Superior temporal gyrus (tissue), 1 donor: ENCODE results near the gene HLA-DMB.
A peak's percentile ranks its signal among the peaks of the same experiment; 100 is the strongest.
"Not testable (repeated sequence)": the region's sequence is repeated elsewhere in the genome, so short reads cannot be mapped to it uniquely, and the experiment has no call there.

ENCODE experiments used
- DNase-seq: peaks from one replicate; pipeline ENCODE4 v3.0.0-alpha.2; 2016; ENCODE audit errors: extremely low spot score

Gene HLA-DMB

DNA sequence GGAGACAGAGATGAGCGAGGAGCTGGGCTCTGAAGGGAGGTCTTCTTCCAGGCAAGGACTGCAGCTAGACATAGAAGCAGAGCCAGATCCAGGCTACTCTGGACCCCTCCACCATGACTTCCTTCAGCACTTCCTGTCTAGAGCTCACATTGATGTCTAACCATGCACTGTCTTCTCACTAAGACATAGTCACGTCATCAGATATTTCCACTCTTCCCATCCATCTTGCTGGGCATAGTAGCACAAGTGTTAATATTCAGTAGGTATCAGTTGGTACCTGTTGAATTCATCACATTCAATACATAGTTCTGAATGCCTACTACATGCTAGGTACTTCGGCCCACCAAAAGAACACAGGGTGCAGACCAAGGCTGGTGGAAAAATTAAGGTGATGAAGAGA is 9.2 kb upstream of the HLA-DMB start:
- no peak for DNase-seq

DNA sequence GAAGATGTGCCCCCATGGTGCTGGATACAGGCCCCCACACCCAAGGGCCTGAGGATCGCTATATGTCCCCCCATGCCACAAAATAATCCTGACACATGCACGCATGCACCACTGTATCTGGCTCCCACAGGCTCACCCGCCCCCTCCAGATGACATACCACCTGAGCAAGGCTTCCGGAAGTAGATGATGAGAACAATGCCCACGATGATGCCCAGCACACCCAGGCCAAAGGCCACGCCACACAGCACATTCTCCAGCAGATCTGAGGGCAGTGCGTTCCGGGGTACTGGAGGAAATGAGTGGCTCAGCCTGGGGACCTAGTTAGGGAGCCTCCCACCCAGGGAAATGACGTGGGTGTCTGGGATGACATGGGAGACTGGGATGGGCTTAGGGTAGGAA is 8.3 kb upstream of the HLA-DMB start:
- DNase-seq, result no peak

DNA sequence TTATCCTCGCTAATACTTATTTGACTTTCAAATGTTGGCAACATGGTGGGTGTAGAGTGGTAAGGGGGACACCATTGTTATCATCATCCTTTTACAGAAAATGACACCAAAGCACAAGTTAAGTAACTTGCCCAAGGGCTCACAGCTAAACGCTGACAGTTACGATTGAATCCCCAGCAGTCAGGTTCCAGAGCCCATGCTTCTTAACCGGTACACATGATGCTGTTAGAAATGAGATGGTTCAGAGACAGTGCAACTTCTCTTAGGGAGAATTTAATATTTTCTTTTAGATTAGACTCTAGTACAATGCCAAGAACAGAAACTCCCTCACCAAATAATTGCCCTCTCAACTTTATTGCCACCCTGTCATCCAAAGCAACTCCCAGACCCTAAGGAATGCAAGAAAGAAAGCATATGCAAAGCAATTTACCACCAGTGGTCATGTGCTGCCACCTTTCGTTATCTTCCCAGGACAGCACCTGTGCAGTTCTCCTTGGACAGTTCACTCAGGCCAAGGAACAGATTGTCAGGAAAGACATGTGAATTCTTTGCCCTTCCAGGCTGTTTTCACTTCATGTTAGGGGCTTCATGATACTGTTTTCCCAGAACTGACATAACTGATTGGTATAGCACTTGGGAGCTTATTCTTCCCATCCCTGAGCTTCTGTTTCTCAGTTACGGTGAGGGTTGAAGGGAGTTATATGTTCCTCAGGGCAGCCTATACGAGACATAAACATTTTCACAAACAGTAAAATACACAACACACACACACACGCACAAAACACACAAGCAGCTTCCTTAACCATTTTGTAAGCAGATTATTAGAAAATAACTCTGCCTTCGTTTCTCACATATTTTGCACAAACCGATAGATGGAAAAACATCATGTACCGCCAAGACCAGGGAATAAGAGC is 7.0 kb upstream of the HLA-DMB start:
- DNase-seq, result no peak

DNA sequence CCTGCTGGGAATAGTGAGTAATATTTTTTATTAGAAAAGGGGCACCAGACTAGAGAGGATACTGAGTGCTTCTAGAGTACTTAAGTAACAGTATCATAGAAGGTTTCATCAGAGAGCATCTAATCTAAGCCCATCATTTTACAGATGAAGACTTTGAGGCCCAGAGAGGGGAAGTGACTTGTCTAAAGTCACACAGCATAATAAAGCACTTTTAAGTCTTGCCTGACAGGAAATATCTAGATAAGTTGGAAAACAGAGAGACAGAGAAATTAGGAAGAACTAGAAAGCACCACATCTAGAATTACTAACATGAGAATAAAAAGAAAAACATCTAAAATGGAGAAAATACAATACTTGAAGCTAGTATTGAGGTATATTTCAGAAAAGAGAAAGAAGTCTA is 6.1 kb upstream of the HLA-DMB start:
- DNase-seq, result no peak

DNA sequence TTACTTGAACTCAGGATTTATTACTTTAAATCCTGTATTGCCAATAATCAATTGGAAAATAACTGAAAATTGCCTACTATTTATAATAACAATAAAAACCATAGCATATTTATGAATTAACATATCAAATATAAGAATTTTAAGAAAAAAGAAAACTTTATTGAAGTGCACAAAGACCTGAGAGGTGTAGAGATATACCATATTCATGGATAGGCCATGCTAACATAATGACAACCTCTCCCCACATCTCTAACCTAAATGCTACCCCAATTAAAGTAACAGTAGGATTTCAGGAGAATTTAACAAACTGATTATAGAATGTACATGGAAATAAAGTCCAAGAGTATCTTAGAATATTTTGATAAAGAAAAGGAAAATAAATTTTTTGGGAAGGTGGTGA is 5.1 kb upstream of the HLA-DMB start:
- no peak for DNase-seq

DNA sequence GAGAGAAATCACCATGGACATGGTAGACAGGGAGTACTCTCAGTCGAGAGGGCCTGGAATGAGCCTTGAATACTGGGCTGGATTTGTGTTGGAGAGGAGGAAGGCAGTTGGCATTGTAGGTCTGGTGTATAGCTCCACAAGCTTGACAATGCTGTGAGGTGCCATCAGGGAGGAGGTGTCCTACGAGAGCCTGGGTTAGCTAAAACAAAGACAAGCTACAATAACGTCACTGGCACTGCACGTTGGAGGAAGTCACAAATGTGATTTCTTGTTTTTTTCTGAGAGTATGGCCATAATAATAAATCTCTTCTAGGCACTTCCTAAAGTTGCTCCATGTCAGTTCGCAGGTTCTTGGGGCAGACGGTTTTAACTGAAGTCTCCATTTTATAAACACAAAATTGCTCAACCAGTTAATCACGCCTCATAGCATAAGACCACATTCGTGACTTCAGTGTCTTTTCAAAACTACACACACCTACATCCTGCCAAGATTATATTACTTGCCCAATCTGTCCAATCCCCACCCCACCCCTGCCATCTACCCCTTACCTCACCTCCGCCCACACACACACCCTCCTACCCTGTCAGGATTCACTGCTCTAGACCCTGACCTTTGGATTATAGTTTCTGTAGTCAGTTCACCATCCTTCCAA is 4.4 kb upstream of the HLA-DMB start:
- no peak for DNase-seq

DNA sequence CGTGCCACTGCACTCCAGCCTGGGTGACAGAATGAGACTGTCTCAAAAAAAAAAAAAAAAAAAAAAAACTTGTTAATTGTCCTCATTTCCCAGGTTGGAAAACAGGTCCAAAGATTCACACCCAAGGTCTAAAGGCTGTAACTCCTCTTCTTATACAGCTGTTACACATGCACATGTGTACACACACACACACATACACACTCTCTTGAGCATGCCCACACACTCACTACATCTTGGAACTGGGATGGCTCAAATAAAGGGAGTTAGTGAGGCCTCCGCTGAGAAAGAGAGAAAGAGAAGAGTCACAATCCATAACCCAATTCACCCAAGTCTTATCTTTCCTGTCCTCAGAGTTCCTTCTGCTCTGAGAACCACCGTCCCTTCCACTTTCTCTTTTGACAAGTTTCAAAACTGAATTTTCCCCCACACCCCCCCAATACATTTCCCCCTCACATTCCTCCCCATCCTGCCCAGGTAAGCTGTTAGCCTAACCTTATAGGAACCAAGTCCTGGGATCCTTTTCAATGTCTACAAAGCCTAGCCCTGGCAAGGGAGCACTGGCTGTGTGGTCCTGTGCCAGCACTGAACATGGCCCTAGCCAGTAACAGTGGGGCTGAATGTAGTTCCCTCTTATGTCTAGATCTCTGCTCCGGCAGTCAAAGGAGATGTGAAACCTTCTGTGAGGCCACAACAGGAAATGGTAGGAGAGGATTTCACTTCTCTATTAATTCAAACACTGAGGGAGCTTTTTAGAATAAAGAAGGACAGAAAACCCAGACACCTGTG is 3.2 kb upstream of the HLA-DMB start:
- no peak for DNase-seq

DNA sequence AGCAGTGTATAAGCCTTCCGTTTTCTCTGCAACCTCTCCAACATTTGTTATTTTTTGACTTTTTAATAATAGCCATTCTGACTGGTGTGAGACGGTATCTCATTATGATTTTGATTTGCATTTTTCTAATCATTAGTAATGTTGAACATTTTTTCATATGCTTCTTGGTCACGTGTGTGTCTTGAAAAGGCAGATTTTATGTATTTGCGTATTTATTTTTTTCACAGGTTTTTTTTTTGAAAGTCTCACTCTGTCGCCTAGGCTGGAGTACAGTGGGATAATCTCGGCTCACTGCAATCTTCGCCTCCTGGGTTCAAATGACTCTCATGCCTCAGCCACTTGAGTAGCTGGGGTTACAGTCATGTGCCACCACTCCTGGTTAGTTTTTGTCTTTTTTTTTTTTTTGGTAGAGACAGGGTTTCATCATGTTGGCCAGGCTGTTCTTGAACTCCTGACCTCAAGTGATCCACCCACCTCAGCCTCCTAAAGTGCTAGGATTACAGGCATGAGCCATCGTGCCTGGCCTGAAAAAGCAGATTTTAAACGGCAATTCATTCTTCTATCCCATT is 1.8 kb upstream of the HLA-DMB start:
- DNase-seq, result not testable (repeated sequence)

DNA sequence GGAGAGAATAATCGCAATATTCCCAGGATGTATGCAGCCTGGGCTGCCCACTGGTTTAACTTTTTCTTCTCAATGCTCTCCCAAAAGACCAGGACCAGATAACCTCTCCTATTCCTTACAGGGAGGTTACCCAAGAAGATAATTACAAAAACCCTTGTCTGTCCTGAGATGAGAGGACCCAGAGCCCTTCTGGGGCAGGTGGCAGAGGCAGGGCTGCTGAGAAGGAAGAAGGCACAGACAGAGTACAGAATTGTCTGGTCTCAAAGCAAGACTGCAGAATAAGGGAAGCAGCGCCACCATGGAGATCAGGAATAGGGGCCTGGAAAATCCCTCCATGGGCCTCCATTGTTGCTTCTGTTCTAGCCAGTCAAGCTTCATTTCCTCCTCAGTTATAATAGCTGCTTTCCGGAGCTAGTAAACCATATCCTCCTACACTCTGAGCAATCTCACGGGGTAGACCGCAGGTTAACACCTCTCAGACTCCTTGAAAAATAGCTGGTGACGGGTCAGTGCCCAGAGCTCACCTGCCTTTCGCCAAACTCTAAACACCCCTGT is 463 bp upstream of the HLA-DMB start:
- no peak for DNase-seq

DNA sequence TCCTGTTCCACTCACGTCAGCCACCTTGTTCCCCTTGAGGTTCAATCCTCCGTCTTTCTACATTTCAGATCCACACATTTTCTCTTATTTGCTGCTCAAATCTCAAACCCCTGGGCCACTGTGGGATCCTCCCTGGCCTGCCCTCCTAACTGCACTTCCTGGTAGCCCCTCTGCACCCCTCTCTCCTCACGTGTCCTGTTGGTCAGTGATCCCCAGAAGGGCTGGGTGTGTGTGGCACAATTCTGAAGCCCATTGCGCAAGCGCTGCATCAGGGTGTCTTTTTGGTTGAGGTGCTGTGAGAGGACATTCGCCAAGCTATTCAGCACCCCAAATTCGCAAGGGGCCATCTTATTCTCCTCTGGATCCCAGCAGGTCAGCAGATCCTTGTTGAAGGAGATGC is 2.3 kb downstream of the HLA-DMB start:
- no peak for DNase-seq

DNA sequence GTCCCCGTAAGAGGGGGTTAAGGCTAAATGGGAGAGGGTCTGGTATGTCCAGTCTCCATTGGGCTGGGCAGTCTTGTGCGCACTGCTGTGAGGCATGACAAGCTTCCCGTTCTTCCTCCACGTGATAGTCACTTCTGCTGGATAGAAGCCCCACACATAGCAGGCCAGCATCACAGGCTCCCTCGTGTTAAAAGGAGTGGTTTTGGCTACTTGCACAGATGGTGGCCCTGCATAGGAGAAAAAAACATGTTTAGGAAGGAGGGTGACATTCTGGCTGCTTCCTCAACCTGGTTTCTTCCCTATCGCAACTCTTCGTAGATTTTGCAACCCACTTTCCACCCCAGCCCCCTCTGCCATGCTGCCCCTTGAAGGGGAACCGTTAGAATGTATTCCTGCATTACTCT is 3.6 kb downstream of the HLA-DMB start:
- DNase-seq, result no peak

DNA sequence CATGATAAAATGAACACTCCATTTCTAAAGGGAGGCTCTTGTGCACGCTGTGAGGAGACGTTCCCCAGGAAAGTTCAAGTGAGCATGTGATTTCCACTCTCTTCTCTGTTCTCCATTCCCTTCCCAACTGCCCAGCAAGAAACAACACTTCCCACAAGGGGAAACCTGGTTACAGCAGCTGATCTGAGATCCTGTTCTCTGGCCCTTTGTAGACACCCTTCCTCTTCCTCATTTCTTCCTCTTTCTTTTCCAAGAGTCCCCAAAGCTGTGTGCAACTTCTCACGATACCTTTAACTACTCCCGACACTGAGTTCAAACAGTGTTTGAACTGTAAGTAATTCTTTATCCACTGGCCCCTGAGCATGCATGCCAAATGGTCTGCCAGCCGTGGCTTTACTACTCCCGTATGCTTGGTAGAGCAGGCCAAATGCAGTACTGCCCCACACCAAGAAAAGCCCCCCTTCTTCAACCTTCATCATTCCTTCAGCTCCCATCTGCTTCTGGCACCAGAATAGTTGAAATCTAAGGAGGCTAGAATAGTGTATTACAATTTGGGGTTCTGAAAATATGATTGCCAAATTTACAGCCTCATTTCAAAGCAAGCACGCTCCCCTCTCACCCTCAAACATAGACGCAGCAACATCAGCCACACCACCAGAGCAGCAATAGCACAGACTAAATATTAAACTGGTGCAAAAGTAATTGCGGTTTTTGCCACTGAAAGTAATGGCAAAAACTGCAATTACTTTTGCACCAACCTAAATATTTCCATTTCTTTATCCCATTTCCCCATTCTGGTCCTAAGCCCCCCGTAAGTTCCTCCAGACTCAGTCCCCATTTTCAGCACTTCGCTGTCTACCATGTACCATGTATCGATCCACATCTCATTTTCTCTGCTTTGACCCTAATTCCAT is 4.3 kb downstream of the HLA-DMB start:
- DNase-seq, result no peak

DNA sequence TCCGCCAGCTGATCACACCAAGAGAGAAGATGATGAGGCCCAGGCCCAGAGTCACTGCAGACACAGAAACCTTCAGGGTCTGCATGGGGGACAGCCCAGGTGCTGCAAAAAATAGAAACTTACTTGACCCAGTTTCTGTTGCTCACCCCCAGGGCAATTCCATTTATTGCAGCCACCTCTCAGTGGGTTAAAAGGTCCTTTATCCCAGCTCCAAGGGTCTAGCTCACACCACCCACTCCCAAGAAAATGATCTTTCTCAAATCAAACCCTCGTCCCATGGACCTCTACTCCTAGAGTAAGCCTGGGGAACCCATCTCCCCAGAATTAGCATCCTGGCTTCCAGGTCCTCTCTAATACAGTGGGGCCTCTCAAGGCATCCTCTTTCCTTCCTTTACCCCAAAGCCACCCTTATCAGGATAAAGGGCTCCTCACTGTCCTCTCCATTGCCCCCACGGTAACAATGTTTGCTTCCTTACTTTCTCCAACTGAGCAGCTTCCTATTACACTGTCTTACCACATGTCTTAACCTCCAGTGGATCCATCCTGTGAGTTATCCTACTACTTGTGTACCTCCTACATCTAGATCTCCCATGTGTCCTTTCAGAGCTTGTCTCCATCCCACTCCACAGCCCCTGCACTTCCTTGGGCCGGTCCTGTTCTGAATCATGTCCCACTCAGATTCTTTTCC is 5.1 kb downstream of the HLA-DMB start:
- DNase-seq, result no peak

DNA sequence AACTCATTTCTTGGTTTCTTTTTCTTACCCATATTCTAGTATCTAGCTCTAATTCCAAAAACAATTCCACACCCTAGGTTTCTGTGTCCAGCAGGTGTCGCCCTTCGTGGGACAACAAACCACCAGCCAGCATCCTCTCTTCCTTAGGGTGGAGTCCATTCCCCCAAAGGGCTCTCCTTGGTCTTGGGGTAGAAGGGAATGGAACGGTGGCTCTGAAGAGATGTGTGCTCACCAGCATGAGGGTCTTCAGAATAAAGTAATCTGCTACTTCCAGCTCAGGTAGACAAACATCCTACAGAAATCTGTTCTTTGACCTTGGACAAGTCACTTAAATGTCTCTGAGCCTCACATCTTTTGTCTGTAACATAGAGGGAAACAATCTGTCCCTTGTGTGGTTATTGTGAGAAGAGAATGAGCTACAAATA is 7.2 kb downstream of the HLA-DMB start:
- DNase-seq, result peak; percentile 86

DNA sequence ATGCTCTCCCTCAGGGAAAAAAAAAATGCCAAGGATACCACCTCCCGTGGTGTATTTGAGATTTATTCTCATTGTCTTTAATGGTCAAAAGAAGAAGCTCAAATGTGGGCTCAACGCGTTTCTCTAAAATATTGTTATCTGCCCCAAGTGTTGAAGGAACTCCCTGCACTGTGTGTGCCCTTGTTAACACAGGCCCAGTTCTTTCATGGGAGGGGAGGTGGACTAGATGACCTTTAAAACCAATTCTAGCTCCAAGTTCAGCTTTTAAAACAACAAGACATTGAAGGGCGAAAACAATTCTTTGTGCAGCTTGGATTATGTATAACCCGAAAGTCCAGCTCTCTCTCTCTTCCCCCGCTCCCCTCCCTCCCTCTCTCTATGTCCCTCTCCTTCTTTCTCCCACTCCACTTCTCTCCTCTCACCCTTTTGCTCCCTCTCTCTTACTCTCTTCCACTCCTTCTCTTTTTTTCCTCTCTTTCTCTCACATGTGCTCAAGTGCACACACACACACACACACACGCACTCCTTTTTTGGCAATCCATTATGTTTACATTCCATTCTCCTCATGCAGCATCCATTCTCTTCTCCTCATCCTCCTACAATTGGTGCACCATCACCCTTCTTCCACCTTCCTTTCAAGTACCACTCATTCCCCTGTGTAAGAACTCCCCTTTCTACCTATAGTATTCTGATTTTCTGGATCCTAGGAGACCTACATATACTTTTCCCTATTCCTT is 8.5 kb downstream of the HLA-DMB start:
- no peak for DNase-seq

DNA sequence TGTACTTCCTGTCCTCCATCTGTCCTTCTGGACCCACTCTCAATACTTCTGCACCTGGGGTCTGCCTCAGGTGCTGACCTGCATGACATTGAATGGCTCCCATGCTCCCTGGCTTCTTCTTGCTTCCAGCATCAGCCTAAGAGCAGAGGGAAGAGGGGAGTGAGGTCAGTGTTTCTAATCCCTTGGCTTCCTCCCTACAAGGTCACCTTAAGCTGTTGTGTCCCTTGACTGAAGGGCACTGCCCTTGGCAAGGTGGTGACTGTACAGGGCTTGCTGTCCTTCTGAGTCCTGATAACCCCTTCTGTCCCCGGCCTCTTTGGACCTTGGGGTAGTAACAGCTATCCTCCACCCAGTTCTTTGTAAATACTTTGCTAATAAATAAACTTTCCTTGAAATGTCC is 9.6 kb downstream of the HLA-DMB start:
- DNase-seq, result no peak

DNA sequence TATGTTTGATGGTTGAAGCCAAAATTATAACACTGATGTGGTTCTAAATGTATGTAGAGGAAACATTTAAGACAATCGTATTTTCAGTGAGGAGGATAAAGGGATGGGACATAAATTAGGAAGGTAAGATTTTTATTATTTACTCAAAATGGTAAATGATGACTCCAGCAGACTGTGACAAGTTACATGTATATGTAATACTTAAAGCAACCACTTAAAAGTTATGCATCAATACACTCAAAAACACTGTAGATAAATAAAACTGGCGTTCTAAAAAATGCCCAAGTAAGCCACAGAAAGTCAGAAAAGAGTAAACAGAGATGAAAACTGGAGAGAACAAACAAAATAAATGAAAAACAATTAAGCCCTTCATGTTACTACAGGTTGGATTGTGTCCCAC is 18.7 kb downstream of the HLA-DMB start:
- DNase-seq, result no peak

DNA sequence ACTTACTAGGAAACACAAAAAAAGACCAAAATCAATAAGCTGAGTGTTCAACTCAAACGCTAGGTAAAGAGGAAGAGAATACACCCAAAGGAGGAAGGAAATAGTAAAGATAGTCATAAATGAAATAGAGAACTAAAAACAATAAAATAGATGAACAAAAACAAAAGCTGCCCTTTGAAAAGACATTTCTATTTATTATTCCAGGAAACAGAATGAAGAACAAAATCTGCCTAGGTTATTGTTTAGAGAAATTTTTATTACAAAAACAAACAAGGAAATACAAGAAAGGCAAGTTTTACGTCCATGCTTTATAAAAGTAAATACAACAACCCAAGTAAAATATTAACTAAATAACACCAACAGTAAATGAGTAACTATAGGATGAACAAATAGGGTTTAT is 20.1 kb downstream of the HLA-DMB start:
- no peak for DNase-seq

DNA sequence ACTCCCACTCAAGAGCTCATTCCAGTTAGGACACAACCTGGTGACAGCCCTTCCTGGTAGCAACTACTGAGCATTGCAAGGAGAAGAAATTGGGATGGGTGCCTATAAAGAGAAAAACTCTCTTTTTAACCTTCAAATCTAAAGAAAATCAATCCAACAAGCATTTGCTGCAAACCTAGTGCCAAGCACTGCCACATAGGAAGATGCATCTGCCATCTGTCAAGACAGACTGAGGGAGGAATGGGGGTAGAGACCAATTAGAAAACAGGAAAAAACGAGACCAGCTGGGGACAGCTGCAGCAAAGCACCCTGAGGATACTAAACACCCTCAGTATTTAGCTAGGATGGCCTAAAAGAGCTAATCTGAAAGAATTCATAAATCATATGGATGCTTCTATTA is 27.9 kb downstream of the HLA-DMB start:
- DNase-seq, result no peak
